Right lobe of liver (tissue), 6 donors: Measurements from ENCODE around the gene CHKA. TPM values are rescaled to one million over a fixed set of nuclear protein-coding genes. Genes with fewer than 3 reads are reported as not detected.
A peak's percentile ranks its signal among the peaks of the same experiment; 100 is the strongest.

Experiments used
- ATAC-seq, 4 donors: fragments of 200-7000 bp; cut with Tn5 transposase; one replicate each; pipeline ENCODE4 v1.9.1; 2020; ENCODE audit warnings: mild to moderate bottlenecking in 4 of 4, moderate library complexity in 4 of 4
- DNase-seq, 3 donors: peaks; one replicate each; pipeline ENCODE4 v3.0.0-alpha.2; 2020
- H3K27ac ChIP-seq, 3 donors: fragments of 200-600 bp; one replicate each; pipeline ENCODE4 v1.8.0; 2022
- H3K27me3 ChIP-seq, 2 donors: fragments of 200-600 bp; one replicate each; pipeline ENCODE4 v1.8.0; 2022
- H3K36me3 ChIP-seq, 4 donors: fragments of 200-600 bp; sonication (generic) in 1 of 4; one replicate each; pipeline versions ENCODE4 v1.5.1 to v1.8.0; 2017 to 2022; ENCODE audit warnings: control low read depth in 1 of 4
- H3K4me1 ChIP-seq, 4 donors: fragments of 200-600 bp; sonication (generic) in 1 of 4; one replicate each; pipeline versions ENCODE4 v1.5.1 to v1.8.0; 2017 to 2022; ENCODE audit warnings: control low read depth in 1 of 4
- H3K4me3 ChIP-seq, 3 donors: fragments of 200-600 bp; one replicate each; pipeline ENCODE4 v1.8.0; 2022
- H3K9me3 ChIP-seq, 4 donors: fragments of 200-600 bp; sonication (generic) in 1 of 4; one replicate each; pipeline versions ENCODE4 v1.5.1 to v1.8.0; 2017 to 2022; ENCODE audit warnings: control low read depth in 1 of 4
- POLR2A ChIP-seq: fragments of 450-650 bp; IDR thresholded peaks from one replicate; pipeline ENCODE4 v1.6.1; 2017; ENCODE audit warnings: antibody characterized with exemption, mild to moderate bottlenecking
- WGBS: methylation state at CpG from one replicate; pipeline ENCODE4 v1.1.6; 2018; ENCODE audit warnings: low coverage, low lambda C conversion rate; ENCODE audit not compliant: insufficient coverage; ENCODE audit errors: missing lambda C conversion rate; 5-methylcytosine and 5-hydroxymethylcytosine counted together
- intact Hi-C, 2 donors: fragments of 100-400 bp; cut with DNase I; formaldehyde crosslinking; loops; one replicate each; pipeline versions ENCODE4 v1.11.2 to v1.14.1; 2022
- total RNA-seq, 6 experiments: library from RNA; depleted of rRNA in 2 of 6; stranded (reverse); fragments of >200 nt in 2 of 6; fragmentation: NEBNext Ultra II Directional in 3 of 6; extraction: Animal tissue kit (Norgen Biotek cat#: 25700) in 3 of 6; gene quantifications; one replicate each; pipeline versions ENCODE4 v1.1.0 to v1.2.4, GENCODE V29; 2016 to 2023
- TF ChIP-seq, protein P1 (sequence below), 4 donors: fragments of 200-600 bp in 3 of 4; fragments of 450-650 bp in 1 of 4; IDR thresholded peaks; one replicate each; pipeline versions ENCODE4 v1.5.1 to v1.8.0; 2016 to 2022; ENCODE audit warnings: antibody characterized with exemption in 4 of 4, mild to moderate bottlenecking in 2 of 4
- donor health status: DM: no; HTN: yes; CAD: no.
- donor health status: DM: no; HTN: no; CAD: no.
- donor health status: DM: no; HTN: no; CAD: no.
- donor health status: DM: no; HTN: yes; CAD: no.
- donor health status: DM: no; HTN: yes; CAD: no.

The CHKA gene
- total RNA-seq, 6 experiments from 2014 or later: 15.1 to 35.8 (median 28.5) TPM

DNA sequence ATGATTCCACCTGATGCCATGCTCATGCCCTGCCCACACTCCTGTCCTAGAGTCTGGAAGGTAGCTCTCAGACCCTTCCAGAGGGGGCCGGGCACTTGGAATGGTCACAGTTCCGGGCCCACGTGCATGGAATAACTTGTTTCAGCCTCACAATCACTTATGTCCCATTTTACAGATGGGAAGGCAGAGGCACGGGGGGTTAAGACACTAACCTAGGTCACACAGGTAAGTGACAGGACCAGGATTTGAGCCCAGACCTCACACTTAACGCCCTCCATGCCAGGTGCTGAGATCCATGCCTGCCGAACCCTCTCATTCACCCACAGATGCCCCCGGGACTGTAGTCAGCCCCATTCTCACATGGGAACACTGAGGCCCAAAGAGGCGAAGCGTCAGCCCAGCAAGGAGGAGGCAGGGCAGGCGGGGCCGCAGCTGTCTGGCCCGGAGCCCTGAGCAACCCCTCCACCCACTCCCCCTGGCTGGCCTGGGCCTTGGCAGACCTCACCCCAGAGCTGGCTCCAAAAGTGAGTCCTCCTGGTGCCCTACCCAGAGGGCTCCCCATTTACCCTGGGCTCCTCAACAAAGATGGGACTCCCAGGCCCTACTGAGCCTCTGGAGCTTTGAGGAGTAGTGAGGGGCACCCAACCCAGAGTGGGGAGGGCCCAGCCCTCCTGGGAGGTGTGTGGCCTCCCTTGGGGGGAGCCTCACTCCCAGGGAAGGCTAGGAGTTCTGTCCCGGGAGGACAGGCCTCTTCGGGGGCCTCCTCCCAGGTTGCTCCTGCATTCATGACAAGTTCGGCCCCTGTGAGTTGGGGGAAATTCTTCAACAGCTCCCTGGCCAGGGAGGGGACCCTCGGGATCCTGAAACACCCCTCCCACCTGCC, 113.4 kb downstream of the CHKA start:
- 80% methylated on average over 1 of the region's 16 CpGs for WGBS
- DNase-seq: peak in 2 of 3 donors; percentile 24 to 41
- ATAC-seq: no peak
- no peaks in the 10 kb centered on the region for H3K9me3 ChIP-seq
- no peak overlapping the region for H3K4me3 ChIP-seq
- peaks cover 0 to 21% (median 7%) of the 10 kb centered on the region in 4 donors for H3K4me1 ChIP-seq
- no peaks in the 10 kb centered on the region for H3K27me3 ChIP-seq
- intact Hi-C loops: no loop called here
- no peak for TF ChIP-seq POLR2A
- TF ChIP-seq, protein P1, sequence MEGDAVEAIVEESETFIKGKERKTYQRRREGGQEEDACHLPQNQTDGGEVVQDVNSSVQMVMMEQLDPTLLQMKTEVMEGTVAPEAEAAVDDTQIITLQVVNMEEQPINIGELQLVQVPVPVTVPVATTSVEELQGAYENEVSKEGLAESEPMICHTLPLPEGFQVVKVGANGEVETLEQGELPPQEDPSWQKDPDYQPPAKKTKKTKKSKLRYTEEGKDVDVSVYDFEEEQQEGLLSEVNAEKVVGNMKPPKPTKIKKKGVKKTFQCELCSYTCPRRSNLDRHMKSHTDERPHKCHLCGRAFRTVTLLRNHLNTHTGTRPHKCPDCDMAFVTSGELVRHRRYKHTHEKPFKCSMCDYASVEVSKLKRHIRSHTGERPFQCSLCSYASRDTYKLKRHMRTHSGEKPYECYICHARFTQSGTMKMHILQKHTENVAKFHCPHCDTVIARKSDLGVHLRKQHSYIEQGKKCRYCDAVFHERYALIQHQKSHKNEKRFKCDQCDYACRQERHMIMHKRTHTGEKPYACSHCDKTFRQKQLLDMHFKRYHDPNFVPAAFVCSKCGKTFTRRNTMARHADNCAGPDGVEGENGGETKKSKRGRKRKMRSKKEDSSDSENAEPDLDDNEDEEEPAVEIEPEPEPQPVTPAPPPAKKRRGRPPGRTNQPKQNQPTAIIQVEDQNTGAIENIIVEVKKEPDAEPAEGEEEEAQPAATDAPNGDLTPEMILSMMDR (IDR thresholded peaks at IDR 0.05): no peak
- H3K27ac ChIP-seq: no peak overlapping the region
- no peaks in the 10 kb centered on the region for H3K36me3 ChIP-seq

DNA sequence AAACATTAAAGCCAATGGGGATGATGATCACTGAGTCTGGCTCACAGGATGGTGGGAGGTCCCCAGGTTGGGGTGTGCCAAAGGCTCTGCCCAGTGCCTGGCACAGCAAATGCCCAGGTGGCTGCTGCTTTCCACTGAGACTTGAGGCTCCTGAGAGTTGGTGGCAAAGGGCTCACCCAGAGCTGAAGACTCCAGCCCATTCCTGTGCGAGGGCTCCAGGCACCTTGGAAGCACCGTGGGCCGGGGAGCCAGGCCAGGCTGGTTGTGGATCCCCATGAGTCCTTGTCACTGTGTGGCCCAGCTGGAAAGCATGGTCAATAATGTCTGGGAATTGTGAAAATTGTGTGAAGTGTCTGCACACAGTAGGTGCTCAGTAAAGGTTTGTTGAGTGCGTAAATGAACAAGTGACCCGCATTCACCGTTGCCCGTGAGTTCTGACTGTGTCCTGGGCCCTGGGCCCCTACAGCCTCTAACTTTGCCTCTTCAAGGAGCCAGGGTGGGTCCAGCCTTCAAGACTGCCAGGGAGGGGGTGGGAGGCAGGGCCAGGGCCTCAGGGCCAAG, 114.5 kb downstream of the CHKA start:
- no peak overlapping the region for H3K27ac ChIP-seq
- no peaks in the 10 kb centered on the region for H3K36me3 ChIP-seq
- ATAC-seq (no peak), DNase-seq (peak in 1 of 3 donors; percentile 8)
- TF ChIP-seq, protein P1 (IDR thresholded peaks at IDR 0.05): no peak
- no peak for TF ChIP-seq POLR2A
- WGBS: 90% methylated on average over 2 of the region's 7 CpGs
- H3K4me1 ChIP-seq: peaks cover 0 to 21% (median 7%) of the 10 kb centered on the region in 4 donors
- intact Hi-C loops: no loop called here
- no peak overlapping the region for H3K4me3 ChIP-seq
- no peaks in the 10 kb centered on the region for H3K9me3 ChIP-seq
- H3K27me3 ChIP-seq: no peaks in the 10 kb centered on the region

DNA sequence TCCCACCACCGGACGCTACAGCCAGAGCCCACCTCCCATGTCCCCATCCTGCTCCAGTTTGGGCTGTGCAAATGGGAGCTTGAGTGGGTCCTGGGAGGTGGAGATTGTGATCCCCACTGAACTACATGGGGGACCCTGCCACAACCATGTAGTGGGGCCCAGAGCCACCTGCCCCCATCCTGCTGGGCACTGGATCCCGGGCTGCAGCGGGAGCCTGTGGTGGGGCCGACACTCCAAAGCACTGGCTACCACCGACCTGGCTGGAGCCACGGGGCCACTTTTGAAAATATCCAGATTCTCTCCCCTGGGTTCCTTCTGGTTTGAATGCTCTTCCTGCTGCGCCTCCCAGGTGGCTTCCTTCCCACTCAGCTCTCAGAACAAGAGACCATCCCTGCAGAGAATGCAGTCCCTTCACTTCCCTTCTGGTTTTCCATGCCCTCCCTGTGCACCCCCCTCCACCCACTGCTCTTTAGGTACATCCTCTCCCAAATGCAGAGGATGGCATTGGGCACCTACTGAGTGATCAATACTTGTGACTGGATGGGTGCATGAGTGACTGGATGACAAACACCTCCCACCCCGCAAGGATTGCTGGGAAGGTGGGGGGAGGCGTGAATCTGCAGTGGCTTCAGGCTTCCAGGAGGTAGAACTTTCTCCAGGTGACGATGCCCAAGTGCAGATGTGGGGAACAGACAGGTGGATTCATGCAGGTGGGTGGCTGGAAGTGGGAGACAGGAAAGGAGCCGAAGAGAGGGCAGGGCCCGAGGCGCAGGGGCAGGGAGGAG, 116.4 kb downstream of the CHKA start:
- no peak for ATAC-seq
- 89% methylated on average over 7 of the region's 14 CpGs for WGBS
- H3K4me3 ChIP-seq: no peak overlapping the region
- H3K36me3 ChIP-seq: no peaks in the 10 kb centered on the region
- TF ChIP-seq, protein P1 (IDR thresholded peaks at IDR 0.05): no peak
- peak in 1 of 3 donors; percentile 40 for DNase-seq
- H3K9me3 ChIP-seq: no peaks in the 10 kb centered on the region
- peaks cover 0 to 6% (median 1%) of the 10 kb centered on the region in 4 donors for H3K4me1 ChIP-seq
- intact Hi-C loops: no loop called here
- no peaks in the 10 kb centered on the region for H3K27me3 ChIP-seq
- no peak overlapping the region for H3K27ac ChIP-seq

DNA sequence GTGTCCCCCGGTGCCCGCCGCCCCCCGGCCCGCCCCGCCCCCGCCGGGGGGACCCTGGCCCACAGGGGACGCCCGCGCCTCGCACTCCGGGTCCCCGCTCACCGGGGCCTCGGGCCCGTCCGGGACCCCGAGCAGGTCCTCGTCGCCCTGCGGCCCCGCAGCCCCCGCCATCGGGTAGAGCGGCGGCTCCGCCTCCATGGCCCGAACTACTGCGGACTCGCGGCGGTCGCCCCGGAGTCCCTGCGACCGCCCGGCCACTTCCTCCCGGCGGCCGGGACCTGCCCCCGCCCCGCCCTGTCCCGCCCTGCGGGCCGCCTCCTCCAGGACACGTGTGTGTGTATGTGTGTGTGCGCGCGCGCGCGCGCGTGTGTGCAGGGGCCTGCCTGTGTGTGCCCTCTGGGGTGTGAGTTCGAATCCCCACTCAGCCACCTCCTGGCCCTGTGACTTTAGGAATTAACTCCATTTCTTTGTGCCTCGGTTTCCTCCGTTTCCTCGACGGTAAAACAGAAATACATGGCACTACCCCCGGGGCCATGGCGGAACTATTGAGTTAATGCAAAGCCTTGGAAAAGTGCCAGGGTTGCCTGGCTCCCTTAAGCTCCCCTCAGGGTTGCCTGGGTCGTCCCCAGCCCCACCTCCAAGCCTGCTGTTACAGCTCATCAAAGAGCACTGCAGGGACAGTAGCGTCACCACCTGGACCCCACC, 117.2 kb downstream of the CHKA start, which contains the start of gene UNC93B1:
Gene UNC93B1 (minus strand): TSS at position 252 of the 705 bp plus-strand sequence. CDS start 54 bp downstream, at position 198.
- no peaks in the 10 kb centered on the region for H3K9me3 ChIP-seq
- peak within 1 kb of the TSS; percentile 57 to 80 (median 62) for H3K4me3 ChIP-seq
- TF ChIP-seq, protein P1 (IDR thresholded peaks at IDR 0.05): no peak
- TF ChIP-seq POLR2A: peak; percentile 73
- no peaks in the 10 kb centered on the region for H3K27me3 ChIP-seq
- no peaks in the 10 kb centered on the region for H3K36me3 ChIP-seq
- H3K4me1 ChIP-seq: peaks cover 0 to 4% (median under 1%) of the 10 kb centered on the region in 4 donors
- intact Hi-C loops: no loop called here
- ATAC-seq: peak; percentile 88 to 90 (median 88)
- WGBS: 24% methylated on average over 6 of the region's 64 CpGs
- peak within 1 kb of the TSS; percentile 47 to 77 (median 70) for H3K27ac ChIP-seq
- peak; percentile 93 to 95 (median 94) for DNase-seq
